Neural progenitor cell (in vitro differentiated cells): ENCODE data around the gene REP15.

Experiments
- EZH2 ChIP-seq: fragments of 200-600 bp; sonication (generic); IDR thresholded peaks from 2 replicates; pipeline ENCODE4 v1.6.1; 2017; ENCODE audit warnings: antibody characterized with exemption, mild to moderate bottlenecking, moderate library complexity
- EZH2phosphoT487 ChIP-seq: fragments of 200-600 bp; sonication (generic); IDR thresholded peaks from 2 replicates; pipeline ENCODE4 v1.6.1; 2017; ENCODE audit warnings: antibody characterized with exemption
- TF ChIP-seq, protein P1 (sequence below): fragments of 200-600 bp; sonication (generic); IDR thresholded peaks from 2 replicates; pipeline ENCODE4 v1.5.1; 2017; ENCODE audit warnings: antibody characterized with exemption, mild to moderate bottlenecking

DNA sequence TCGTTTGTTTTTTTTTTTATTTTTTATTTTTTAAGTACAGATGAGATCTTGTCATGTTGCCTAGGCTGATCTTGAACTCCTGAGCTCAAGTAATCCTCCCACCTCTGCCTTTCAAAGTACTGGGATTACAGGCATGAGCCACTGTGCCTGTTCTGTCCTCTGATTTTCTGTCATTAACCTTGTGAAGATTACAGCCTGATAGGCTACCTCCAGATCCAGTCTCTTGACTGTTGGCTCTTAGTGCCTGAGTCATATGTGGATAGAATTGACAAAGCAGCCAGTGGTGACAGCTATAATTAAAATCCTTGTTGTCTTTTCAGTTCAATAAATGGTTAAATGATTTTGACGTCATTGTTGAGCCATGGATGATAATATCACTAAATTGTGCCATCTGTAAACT is 21.3 kb upstream of the REP15 start:
- TF ChIP-seq, protein P1, sequence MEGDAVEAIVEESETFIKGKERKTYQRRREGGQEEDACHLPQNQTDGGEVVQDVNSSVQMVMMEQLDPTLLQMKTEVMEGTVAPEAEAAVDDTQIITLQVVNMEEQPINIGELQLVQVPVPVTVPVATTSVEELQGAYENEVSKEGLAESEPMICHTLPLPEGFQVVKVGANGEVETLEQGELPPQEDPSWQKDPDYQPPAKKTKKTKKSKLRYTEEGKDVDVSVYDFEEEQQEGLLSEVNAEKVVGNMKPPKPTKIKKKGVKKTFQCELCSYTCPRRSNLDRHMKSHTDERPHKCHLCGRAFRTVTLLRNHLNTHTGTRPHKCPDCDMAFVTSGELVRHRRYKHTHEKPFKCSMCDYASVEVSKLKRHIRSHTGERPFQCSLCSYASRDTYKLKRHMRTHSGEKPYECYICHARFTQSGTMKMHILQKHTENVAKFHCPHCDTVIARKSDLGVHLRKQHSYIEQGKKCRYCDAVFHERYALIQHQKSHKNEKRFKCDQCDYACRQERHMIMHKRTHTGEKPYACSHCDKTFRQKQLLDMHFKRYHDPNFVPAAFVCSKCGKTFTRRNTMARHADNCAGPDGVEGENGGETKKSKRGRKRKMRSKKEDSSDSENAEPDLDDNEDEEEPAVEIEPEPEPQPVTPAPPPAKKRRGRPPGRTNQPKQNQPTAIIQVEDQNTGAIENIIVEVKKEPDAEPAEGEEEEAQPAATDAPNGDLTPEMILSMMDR: no peak
- TF ChIP-seq EZH2phosphoT487 (no peak), EZH2 (no peak)
